GM10248 (cell line): ENCODE data around the gene SLC45A1.

Experiments
- CTCF ChIA-PET: fragments of 300-600 bp; sonication (Branson Sonifier 250); formaldehyde crosslinking; extraction: SDS; loops from one replicate; lab custom pipeline; 2021; ENCODE audit warnings: antibody characterized with exemption; lab: Yijun Ruan, JAX
- POLR2A ChIA-PET: fragments of 350-650 bp; sonication (Branson Sonifier 250); formaldehyde crosslinking; extraction: SDS; loops from one replicate; lab custom pipeline; 2020; ENCODE audit warnings: antibody characterized with exemption; lab: Yijun Ruan, JAX
- DNase-seq: peaks from one replicate; pipeline ENCODE4 v3.0.0; 2012; ENCODE audit errors: extremely low spot score
- CTCF ChIP-seq: IDR thresholded peaks from 2 replicates; pipeline ENCODE4 v1.5.1; 2012; ENCODE audit warnings: mild to moderate bottlenecking, low read depth; ENCODE audit errors: extremely low read depth, missing control alignments, control extremely low read depth

The SLC45A1 gene

GRCh38 chr1:8333246-8333987, 15.5 kb downstream of the SLC45A1 start:
- DNase-seq, result no peak
- TF ChIP-seq CTCF, result no peak
- CTCF ChIA-PET, result interaction anchor here (0.9 to 1.6 kb wide), 3 partner anchors 16 to 318 kb away, joined by 3 to 4 read pairs (median 4); no protein-coding TSS in a partner anchor
- POLR2A ChIA-PET, result no interaction called here

GRCh38 chr1:8334106-8334851, 16.4 kb downstream of the SLC45A1 start:
- POLR2A ChIA-PET, result no interaction called here
- no peak for DNase-seq
- CTCF ChIA-PET, result interaction anchor here (1.3 to 1.6 kb wide), 2 partner anchors 15 to 20 kb away, joined by 4 read pairs; no protein-coding TSS in a partner anchor
- TF ChIP-seq CTCF, result no peak

- no peak for TF ChIP-seq CTCF
- CTCF ChIA-PET, result no interaction called here
Observed at GRCh38 chr1:8335246-8335645, 17.3 kb downstream of the SLC45A1 start.

GRCh38 chr1:8337776-8338525, 20.0 kb downstream of the SLC45A1 start:
- CTCF ChIA-PET, result no interaction called here

More at GRCh38 chr1:8335246-8335645, 17.3 kb downstream of the SLC45A1 start:
- DNase-seq, result no peak
- POLR2A ChIA-PET, result no interaction called here

GRCh38 chr1:8338526-8339202, 20.8 kb downstream of the SLC45A1 start:
- POLR2A ChIA-PET, result no interaction called here
- CTCF ChIA-PET, result no interaction called here
- no peak for TF ChIP-seq CTCF
- no peak for DNase-seq

More at GRCh38 chr1:8337776-8338525, 20.0 kb downstream of the SLC45A1 start:
- DNase-seq, result no peak
- POLR2A ChIA-PET, result no interaction called here
- TF ChIP-seq CTCF, result no peak
